ENCODE results near the gene ETNK1.

The ETNK1 gene

GRCh38 chr12:22640851-22641250 is 15.9 kb downstream of the ETNK1 start:
- DNase-seq: no peak

- DNase-seq: no peak
Observed at GRCh38 chr12:22641353-22642053, 16.5 kb downstream of the ETNK1 start.

- DNase-seq: no peak
Observed at GRCh38 chr12:22648668-22649067, 23.7 kb downstream of the ETNK1 start.

DNA sequence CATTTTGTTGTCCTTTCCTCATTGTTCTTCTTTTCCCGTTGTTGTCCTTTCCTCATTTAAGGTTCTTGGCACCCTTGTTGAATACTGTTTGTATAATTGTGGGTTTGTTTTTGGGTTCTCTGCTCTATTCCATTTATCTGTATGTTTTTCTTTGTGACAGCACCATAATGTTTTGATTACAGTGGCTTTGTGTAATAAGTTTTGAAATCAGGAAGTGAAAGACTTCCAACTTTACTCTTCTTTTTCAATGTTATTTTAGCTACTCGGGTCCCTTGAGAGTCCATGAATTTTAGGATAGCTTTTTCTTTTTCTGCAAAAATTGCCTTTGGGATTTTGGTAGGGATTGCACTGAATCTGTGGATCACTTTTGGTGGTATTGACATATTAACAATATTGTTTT is 28.1 kb downstream of the ETNK1 start:
- no peak for DNase-seq

DNA sequence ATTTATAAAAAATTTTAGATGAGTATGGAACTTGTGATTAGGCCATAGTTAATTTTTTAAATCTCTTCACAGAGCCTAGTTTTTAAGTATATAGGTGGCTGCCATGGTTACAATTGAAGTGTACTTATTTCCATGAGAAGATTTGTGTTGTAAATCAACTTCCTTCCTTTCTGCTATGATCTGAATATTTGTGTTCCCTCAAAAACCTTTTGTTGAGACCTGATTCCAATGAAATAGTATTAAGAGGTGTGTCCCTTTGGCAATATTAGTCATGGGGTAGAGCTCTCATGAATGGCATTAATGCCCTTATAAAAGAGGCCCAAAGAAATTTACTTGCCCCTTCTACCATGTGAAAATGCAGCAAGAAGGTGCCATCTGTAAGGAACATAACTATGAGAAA is 28.8 kb downstream of the ETNK1 start:
- DNase-seq: no peak

DNA sequence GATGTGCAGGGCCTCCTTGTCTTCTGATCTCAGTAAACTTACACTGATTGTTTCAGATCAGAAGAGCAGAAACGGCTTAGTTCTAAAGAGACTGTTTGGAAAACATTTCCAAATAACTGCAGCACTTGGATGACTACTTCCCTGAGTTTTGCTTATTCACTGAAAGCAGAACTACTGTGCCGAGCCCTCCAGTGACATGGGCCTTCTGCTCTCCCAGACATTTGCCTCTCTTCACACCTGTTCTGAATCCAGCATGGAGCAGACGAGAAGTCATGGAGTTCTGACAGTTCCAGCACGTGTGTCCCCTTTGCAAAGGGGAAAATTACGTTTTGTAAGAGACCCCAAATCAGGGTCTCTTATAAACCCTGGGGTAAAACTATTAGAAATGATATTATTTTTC is 31.4 kb downstream of the ETNK1 start:
- DNase-seq: no peak

- DNase-seq: no peak
Observed at GRCh38 chr12:22656831-22657230, 31.9 kb downstream of the ETNK1 start.

- DNase-seq: no peak
Observed at GRCh38 chr12:22657538-22657937, 32.6 kb downstream of the ETNK1 start.

DNA sequence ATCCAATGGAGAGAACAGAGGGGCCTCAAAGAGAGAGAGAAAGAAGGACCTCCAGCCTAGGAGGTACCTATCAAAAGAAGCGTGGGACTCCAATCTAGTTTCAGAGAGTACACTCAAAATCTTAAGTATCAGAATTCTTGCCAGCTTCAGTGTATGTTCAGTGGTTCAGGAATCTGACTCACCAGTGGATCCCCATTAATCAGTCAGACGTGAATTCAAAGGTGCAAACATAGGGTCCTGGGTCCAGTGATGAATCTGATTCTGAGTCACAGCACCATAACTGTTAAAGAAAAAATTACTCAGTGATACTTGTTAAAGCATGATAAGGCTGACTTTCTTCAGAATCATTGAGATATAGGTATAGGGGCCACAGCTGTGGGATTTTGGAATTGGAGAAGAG is 33.2 kb downstream of the ETNK1 start:
- DNase-seq: no peak

DNA sequence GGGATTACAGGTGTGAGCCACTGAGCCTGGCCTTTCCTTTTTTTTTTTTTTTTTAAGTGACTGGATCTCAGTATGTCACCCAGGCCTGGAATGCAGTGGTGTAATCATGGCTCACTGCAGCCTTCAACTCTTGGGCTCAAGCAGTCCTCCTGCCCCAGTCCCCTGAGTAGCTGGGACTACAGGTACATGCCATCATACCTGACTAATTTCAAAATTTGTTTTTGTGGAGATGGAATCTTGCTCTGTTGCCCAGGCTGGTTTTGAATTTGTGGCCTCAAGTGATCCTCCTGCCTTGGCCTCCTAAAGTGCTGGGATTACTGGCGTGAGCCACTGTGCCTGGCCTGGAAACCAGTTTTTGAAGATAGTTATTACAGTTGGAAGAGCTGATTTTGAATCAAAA is 37.4 kb downstream of the ETNK1 start:
- DNase-seq: no peak

DNA sequence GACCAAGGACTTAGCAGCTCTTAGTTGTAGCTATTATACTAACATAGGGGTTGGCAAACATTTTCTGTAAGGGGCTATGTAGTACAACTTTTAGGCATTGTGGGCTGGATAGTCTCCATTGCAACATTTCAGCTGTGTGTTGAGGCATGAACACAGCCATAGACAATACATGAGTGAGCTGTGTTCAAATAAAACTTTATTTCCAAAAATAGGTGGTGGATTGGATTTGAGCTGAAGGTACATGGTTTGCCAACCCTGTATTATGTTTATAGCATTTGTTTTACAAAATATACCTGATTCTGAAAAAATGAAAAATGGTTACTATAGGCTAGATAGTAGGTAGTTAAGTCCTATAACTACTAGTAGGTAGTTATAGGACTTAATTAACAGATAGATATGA is 40.5 kb downstream of the ETNK1 start:
- no peak for DNase-seq

DNA sequence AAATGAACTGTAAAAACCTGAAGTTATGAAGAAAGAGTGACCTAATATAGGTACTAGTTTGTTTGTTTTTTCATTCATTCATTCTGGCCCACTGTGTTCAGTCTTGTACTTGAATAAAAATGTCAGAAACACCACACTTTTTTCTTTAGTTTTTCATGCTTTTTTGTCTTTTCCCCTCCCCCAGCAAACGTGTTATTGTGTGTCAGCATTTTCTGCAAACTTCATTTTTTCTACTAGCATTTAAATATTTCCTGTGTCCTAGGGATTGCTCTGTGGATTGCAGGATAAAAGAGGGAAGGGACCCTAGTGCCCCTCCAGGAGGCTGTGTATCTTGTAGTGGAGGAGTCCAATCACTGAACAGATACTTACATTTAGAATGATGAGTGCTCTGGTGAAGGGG is 42.2 kb downstream of the ETNK1 start:
- DNase-seq: no peak

DNA sequence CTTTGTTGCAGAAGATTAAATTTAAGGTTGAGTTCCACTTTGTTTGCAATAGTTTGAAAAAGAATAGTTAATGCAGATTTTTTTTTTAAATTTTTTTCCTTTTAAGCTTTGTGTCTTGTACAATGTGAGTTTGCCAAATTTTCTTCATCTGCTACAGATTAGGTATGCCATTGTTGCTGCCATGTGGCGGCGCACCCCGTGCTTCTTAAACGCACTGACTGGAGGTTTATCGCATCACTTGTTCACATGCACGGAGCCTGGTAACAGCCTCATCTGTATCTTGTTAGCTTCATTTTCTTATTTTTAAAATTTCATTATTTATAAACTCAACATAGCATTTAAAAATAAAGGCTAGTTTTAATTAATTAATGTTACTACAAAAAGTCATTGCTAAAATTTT is 43.5 kb downstream of the ETNK1 start:
- no peak for DNase-seq

- DNase-seq: no peak
Observed at GRCh38 chr12:22670762-22671161, 45.8 kb downstream of the ETNK1 start.

GRCh38 chr12:22672951-22673350 is 48.0 kb downstream of the ETNK1 start:
- DNase-seq: no peak

DNA sequence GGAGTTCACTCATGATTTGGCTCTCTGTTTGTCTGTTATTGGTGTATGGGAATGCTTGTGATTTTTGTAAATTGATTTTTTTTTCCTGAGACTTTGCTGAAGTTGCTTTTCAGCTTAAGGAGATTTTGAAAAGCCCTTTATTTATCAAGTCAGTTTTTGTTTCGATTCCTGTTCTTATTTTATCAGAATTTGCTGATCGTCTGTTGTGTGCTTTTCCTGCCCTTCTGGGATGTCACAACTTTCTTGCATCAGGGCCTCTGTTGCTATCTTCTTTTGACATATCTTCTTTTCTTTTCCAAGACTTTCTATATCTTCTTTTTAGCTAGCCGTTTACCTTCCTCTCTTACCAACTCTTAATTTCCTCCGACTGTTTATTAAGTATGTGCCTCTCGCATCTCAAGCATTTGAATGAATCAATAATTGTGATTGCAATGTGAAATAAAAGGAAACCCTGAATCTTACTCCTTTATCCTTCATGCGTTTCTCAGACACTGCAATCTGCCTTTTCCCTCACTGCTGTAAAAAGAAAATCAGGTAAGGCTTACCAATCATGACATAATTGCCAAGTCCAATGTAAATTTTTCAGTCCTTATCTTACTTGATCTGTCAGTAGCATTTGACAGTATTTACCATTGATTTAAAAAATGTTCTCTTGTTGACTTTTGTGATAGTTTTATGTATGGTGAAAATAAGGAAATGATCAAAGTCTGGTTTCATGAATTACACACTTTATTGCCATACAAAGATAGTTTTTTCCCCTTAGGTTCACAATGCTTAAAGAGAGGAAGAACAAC is 53.0 kb downstream of the ETNK1 start:
- DNase-seq: no peak

DNA sequence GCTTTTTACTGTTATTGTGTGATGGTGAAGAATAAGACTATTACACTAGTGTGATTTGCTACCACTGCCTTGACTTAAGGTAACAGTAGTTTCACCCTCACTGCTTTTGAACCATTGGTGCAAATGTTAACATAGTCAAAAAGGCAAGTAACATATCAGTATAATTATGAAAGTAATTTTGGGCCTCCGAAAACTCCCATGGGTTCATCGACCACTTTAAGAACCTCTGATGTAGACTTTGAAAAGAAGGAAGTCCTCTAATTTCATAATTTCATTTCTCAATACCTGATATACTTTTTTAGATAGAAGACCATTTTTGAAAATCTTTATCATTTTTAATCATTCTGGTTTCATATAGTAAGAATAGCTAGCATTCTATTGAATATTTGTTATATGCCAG is 57.7 kb downstream of the ETNK1 start:
- no peak for DNase-seq

- DNase-seq: no peak
Observed at GRCh38 chr12:22683131-22683530, 58.2 kb downstream of the ETNK1 start.

GRCh38 chr12:22684140-22685118 is 59.5 kb downstream of the ETNK1 start:
- DNase-seq: no peak

GRCh38 chr12:22686193-22686592 is 61.2 kb downstream of the ETNK1 start:
- no peak for DNase-seq

DNA sequence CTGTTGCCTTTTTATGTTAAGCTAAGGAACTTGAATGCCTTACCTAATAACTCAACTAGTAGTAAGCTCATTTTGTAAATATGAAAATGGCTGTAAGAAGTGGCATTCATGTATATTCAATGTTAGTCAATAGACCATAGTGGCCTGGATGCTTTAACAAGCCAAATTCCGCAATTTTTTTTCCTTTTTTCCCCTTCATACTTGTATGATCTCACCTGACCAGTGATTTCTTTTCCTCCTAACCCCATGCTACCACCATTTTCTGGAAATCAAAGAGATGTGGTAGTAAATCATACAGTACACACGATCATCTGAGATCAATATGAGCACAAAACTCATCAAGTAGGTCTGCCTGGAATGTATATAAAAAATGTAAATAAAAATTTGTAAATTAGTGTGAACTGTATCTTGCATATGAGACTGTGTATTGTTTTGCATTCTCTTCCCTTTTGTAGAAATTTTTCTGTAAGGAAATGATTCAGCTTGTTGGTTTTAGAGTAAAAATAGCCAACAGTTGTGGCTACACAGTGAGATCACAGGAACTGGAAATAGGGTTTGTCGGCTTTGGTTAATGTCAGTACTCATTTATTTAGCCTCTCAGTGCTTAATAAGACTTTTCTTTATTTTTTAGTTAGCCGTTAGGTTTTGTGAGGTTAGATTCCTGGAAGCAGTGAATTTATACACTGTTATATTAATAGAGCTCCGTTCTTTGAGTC is 62.5 kb downstream of the ETNK1 start:
- DNase-seq: no peak

- DNase-seq: no peak
Observed at GRCh38 chr12:22689876-22690275, 64.9 kb downstream of the ETNK1 start.

GRCh38 chr12:22691319-22691718 is 66.3 kb downstream of the ETNK1 start:
- DNase-seq: no peak

Data from CD4-positive, alpha-beta T cell treated with Interleukin-17A for 4 hours (primary cell).